Panc1 (cell line): ENCODE measurements around the gene TMEM252. TPM values are rescaled to one million over a fixed set of nuclear protein-coding genes. Genes with fewer than 3 reads are reported as not detected.

ENCODE experiments used
- ATAC-seq: fragments of 200-7000 bp; cut with Tn5 transposase; 2 replicates; pipeline ENCODE4 v1.9.1; 2020; ENCODE audit warnings: mild to moderate bottlenecking, moderate library complexity
- BruUV-seq: library from RNA; stranded (reverse); fragments of 400-500 nt; replicated peaks from 2 replicates; lab custom pipeline; 2021; lab: Mats Ljungman, UMichigan
- CTCF ChIA-PET: fragments of 300-600 bp; sonication (Branson Sonifier 250); formaldehyde crosslinking; loops from one replicate; lab custom pipeline; 2022; ENCODE audit warnings: antibody characterized with exemption; lab: Charles Lee
- POLR2A ChIA-PET: fragments of 300-600 bp; sonication (Branson Sonifier 250); formaldehyde crosslinking; loops from one replicate; lab custom pipeline; 2022; ENCODE audit warnings: antibody characterized with exemption; lab: Charles Lee
- DNase-seq: peaks from one replicate; pipeline ENCODE4 v3.0.0-alpha.2; 2010; ENCODE audit warnings: low read depth, low spot score
- H3K27ac ChIP-seq: 2 replicates; pipeline ENCODE4 v1.5.1; 2011; ENCODE audit warnings: mild to moderate bottlenecking, low read length, inconsistent platforms
- H3K27me3 ChIP-seq: fragments of 200-500 bp; sonication (Bioruptor generic); 2 replicates; pipeline ENCODE4 v1.6.0; 2014; ENCODE audit warnings: low read length, inconsistent platforms; ENCODE audit not compliant: control insufficient read depth, insufficient read depth
- H3K36me3 ChIP-seq: fragments of 200-500 bp; sonication (Bioruptor generic); 2 replicates; pipeline ENCODE4 v1.5.1; 2014; ENCODE audit warnings: inconsistent platforms, mild to moderate bottlenecking, low read length, moderate library complexity; ENCODE audit not compliant: control insufficient read depth, insufficient read depth
- H3K4me1 ChIP-seq: 2 replicates; pipeline ENCODE4 v1.5.1; 2011; ENCODE audit warnings: inconsistent platforms, mild to moderate bottlenecking, low read length, moderate library complexity; ENCODE audit not compliant: control insufficient read depth, insufficient read depth
- H3K4me3 ChIP-seq, 2 experiments: 2 replicates each; pipeline ENCODE4 v1.5.1; 2011 to 2012; ENCODE audit warnings: low read depth in 2 of 2, low read length in 2 of 2, mild to moderate bottlenecking in 2 of 2, inconsistent platforms in 1 of 2, moderate library complexity in 1 of 2
- H3K9me3 ChIP-seq: fragments of 200-500 bp; sonication (Bioruptor generic); 2 replicates; pipeline ENCODE4 v1.5.1; 2014; ENCODE audit warnings: low read depth, mild to moderate bottlenecking, inconsistent platforms, low read length, moderate library complexity; ENCODE audit not compliant: control insufficient read depth, insufficient read depth
- POLR2AphosphoS5 ChIP-seq: IDR thresholded peaks from 2 replicates; pipeline ENCODE4 v1.6.1; 2012; ENCODE audit warnings: mild to moderate bottlenecking, low read depth, low read length, moderate library complexity
- SIN3A ChIP-seq: IDR thresholded peaks from 2 replicates; pipeline ENCODE4 v1.6.1; 2012; ENCODE audit warnings: low read depth, mild to moderate bottlenecking, low read length, moderate library complexity, borderline replicate concordance; ENCODE audit not compliant: insufficient read depth
- TCF7L2 ChIP-seq: IDR thresholded peaks from 2 replicates; pipeline ENCODE4 v1.6.1; 2011; ENCODE audit warnings: mild to moderate bottlenecking, low read depth, low read length, inconsistent platforms
- in situ Hi-C: cut with HindIII; loops from 2 replicates; pipeline ENCODE4 v1.10.0; 2016; ENCODE audit warnings: low sequenced_read_pairs, low pct_unique_long_range_greater_than_20kb
- intact Hi-C: fragments of 100-400 bp; cut with micrococcal nuclease; formaldehyde crosslinking; loops from one replicate; pipeline ENCODE4 v1.10.0; 2022; ENCODE audit not compliant: unreplicated experiment
- total RNA-seq: library from RNA; stranded (reverse); gene quantifications from one replicate; pipeline ENCODE4 v1.2.1, GENCODE V29; 2021; ENCODE audit not compliant: unreplicated experiment
- TF ChIP-seq, protein P1 (sequence below), 2 experiments: IDR thresholded peaks; 2 replicates each; pipeline ENCODE4 v1.6.1; 2011 to 2012; ENCODE audit warnings: low read depth in 2 of 2, control low read depth in 1 of 2, low read length in 1 of 2, mild to moderate bottlenecking in 1 of 2, moderate library complexity in 1 of 2; ENCODE audit not compliant: insufficient read depth in 1 of 2
- TF ChIP-seq, protein P2 (sequence below): fragments of 450-650 bp; IDR thresholded peaks from 2 replicates; pipeline ENCODE4 v1.5.1; 2017; ENCODE audit warnings: mild to moderate bottlenecking

Gene TMEM252
- total RNA-seq, 1 experiment from 2014 or later = not detected

DNA sequence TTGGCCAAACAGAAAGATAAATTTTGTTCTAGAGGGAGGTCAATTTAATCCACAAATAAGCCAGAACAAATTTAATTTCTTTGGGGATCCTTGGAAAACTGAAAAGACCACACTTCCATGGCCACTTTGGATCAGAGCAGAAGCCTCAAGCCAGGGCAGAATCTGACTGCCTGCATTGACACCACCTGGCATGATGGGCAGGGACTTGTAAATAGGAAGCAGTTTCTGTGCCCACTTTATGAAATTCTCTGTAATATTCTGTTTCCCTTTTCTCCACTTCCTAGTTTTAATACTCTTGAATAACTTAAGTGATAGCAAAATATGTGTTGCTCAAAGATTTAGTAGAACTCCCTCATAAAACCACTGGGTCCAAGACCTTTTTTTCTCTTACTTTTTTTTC, 6.7 kb upstream of the TMEM252 start:
- TF ChIP-seq, protein P1, sequence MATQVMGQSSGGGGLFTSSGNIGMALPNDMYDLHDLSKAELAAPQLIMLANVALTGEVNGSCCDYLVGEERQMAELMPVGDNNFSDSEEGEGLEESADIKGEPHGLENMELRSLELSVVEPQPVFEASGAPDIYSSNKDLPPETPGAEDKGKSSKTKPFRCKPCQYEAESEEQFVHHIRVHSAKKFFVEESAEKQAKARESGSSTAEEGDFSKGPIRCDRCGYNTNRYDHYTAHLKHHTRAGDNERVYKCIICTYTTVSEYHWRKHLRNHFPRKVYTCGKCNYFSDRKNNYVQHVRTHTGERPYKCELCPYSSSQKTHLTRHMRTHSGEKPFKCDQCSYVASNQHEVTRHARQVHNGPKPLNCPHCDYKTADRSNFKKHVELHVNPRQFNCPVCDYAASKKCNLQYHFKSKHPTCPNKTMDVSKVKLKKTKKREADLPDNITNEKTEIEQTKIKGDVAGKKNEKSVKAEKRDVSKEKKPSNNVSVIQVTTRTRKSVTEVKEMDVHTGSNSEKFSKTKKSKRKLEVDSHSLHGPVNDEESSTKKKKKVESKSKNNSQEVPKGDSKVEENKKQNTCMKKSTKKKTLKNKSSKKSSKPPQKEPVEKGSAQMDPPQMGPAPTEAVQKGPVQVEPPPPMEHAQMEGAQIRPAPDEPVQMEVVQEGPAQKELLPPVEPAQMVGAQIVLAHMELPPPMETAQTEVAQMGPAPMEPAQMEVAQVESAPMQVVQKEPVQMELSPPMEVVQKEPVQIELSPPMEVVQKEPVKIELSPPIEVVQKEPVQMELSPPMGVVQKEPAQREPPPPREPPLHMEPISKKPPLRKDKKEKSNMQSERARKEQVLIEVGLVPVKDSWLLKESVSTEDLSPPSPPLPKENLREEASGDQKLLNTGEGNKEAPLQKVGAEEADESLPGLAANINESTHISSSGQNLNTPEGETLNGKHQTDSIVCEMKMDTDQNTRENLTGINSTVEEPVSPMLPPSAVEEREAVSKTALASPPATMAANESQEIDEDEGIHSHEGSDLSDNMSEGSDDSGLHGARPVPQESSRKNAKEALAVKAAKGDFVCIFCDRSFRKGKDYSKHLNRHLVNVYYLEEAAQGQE (IDR thresholded peaks at IDR 0.05; ENCODE audit: insufficient read depth in 1 of 2, low read depth in 2 of 2, low read length in 1 of 2) = no peak
- no peak for TF ChIP-seq SIN3A
- TF ChIP-seq POLR2AphosphoS5 = no peak
- no peak for TF ChIP-seq TCF7L2
- TF ChIP-seq, protein P2, sequence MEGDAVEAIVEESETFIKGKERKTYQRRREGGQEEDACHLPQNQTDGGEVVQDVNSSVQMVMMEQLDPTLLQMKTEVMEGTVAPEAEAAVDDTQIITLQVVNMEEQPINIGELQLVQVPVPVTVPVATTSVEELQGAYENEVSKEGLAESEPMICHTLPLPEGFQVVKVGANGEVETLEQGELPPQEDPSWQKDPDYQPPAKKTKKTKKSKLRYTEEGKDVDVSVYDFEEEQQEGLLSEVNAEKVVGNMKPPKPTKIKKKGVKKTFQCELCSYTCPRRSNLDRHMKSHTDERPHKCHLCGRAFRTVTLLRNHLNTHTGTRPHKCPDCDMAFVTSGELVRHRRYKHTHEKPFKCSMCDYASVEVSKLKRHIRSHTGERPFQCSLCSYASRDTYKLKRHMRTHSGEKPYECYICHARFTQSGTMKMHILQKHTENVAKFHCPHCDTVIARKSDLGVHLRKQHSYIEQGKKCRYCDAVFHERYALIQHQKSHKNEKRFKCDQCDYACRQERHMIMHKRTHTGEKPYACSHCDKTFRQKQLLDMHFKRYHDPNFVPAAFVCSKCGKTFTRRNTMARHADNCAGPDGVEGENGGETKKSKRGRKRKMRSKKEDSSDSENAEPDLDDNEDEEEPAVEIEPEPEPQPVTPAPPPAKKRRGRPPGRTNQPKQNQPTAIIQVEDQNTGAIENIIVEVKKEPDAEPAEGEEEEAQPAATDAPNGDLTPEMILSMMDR = no peak
- H3K27ac ChIP-seq = no peak overlapping the region
- no peaks in the 10 kb centered on the region for H3K4me1 ChIP-seq
- CTCF ChIA-PET = interaction anchor here (0.5 kb wide), 1 partner anchor 75 kb away, joined by 3 read pairs; no protein-coding TSS in a partner anchor
- H3K4me3 ChIP-seq = no peak overlapping the region
- in situ Hi-C loops = no loop called here
- BruUV-seq = no TSS peak
- no peaks in the 10 kb centered on the region for H3K27me3 ChIP-seq
- intact Hi-C loops = no loop called here
- no peaks in the 10 kb centered on the region for H3K36me3 ChIP-seq
- DNase-seq (no peak), ATAC-seq (no peak)
- POLR2A ChIA-PET = no interaction called here
- no peaks in the 10 kb centered on the region for H3K9me3 ChIP-seq

DNA sequence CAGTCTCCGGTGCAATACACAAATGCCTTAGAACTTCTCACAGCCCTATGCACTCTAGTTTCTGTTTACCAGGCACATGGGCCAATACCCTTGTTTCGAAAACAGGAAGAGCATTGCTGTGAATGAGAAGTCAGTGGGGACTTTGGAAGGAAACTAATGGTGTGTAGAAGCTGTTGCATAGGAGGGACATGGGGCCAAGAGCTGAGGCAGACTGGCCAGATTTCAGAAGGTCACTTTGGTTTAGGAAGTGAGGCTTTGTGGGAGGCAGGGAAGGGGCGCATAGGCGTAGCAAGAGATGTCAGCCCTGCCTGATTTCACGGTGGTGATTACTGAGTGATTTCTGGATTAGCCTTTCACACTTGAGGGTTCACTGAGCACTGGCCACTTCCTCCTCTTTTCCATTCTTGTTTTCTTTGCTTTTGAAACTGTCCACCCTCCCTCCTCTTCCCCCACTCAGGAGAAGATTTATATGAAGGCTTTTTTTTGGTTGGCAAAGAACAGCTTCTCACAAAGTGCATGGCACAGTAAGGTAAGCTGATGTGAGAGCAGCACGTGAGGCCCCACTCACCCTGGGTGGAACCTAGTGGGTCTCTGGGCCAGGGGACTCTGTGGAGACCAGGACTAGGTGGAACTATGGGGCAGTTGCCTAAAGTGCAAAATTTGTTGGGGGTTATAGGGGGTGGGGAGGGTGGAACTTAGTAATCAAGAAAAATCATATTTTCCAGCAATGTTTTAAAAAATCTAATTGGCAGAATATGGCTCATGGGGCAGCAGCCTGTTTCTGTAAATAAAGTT, 6.1 kb upstream of the TMEM252 start:
- Histone ChIP-seq H3K36me3 (no peaks in the 10 kb centered on the region), H3K27ac (no peak overlapping the region), H3K4me1 (no peaks in the 10 kb centered on the region), H3K27me3 (no peaks in the 10 kb centered on the region), H3K4me3 (no peak overlapping the region), H3K9me3 (no peaks in the 10 kb centered on the region)
- no peak for ATAC-seq
- TF ChIP-seq SIN3A (no peak), TCF7L2 (no peak), POLR2AphosphoS5 (no peak)
- TF ChIP-seq, protein P1 (IDR thresholded peaks at IDR 0.05; ENCODE audit: insufficient read depth in 1 of 2, low read depth in 2 of 2, low read length in 1 of 2) = no peak
- TF ChIP-seq, protein P2 = no peak
- no peak for DNase-seq
- in situ Hi-C loops = no loop called here
- intact Hi-C loops = no loop called here
- CTCF ChIA-PET = interaction anchor here (0.5 kb wide), 1 partner anchor 74 kb away, joined by 3 read pairs; no protein-coding TSS in a partner anchor
- BruUV-seq = no TSS peak
- POLR2A ChIA-PET = no interaction called here
